Sigmoid colon (tissue), 7 donors: ENCODE measurements around the gene DTNA. TPM values are rescaled to one million over a fixed set of nuclear protein-coding genes. Genes with fewer than 3 reads are reported as not detected.
A peak's percentile ranks its signal among the peaks of the same experiment; 100 is the strongest.

ENCODE experiments used
- DNase-seq: peaks from one replicate; pipeline ENCODE4 v3.0.0-alpha.2; 2019
- H3K27ac ChIP-seq, 4 donors: fragments of 200-600 bp; sonication (generic); one replicate each; pipeline ENCODE4 v1.5.1; 2016 to 2019; ENCODE audit warnings: mild to moderate bottlenecking in 1 of 4
- H3K27me3 ChIP-seq, 3 donors: fragments of 200-600 bp; sonication (generic); one replicate each; pipeline ENCODE4 v1.5.1; 2019; ENCODE audit warnings: mild to moderate bottlenecking in 1 of 3
- H3K36me3 ChIP-seq, 4 donors: fragments of 200-600 bp; sonication (generic); one replicate each; pipeline ENCODE4 v1.5.1; 2016 to 2019
- H3K4me1 ChIP-seq, 4 donors: fragments of 200-600 bp; sonication (generic); one replicate each; pipeline ENCODE4 v1.5.1; 2017 to 2019
- H3K4me3 ChIP-seq, 4 donors: fragments of 200-600 bp; sonication (generic); one replicate each; pipeline ENCODE4 v1.5.1; 2017 to 2019; ENCODE audit warnings: mild to moderate bottlenecking in 2 of 4, moderate library complexity in 1 of 4
- H3K9me3 ChIP-seq, 4 donors: fragments of 200-600 bp in 3 of 4; sonication (generic) in 3 of 4; one replicate each; pipeline versions ENCODE4 v1.5.1 to v1.6.1; 2013 to 2019
- EP300 ChIP-seq, 4 donors: sonication (generic); formaldehyde crosslinking; IDR thresholded peaks; one replicate each; pipeline ENCODE4 v1.6.1; 2017; ENCODE audit warnings: antibody characterized with exemption in 4 of 4
- POLR2A ChIP-seq, 2 donors: fragments of 450-650 bp; IDR thresholded peaks; one replicate each; pipeline ENCODE4 v1.6.1; 2016; ENCODE audit warnings: antibody characterized with exemption in 2 of 2, mild to moderate bottlenecking in 2 of 2, moderate library complexity in 2 of 2
- POLR2AphosphoS5 ChIP-seq, 4 donors: sonication (generic); formaldehyde crosslinking; IDR thresholded peaks; one replicate each; pipeline ENCODE4 v1.6.1; 2017; ENCODE audit warnings: antibody characterized with exemption in 4 of 4
- WGBS, 2 donors: extraction: QIAGEN DNeasy Blood & Tissue Kit; methylation state at CpG; one replicate each; pipeline ENCODE4 v1.1.7; 2013; 5-methylcytosine and 5-hydroxymethylcytosine counted together
- intact Hi-C: fragments of 100-400 bp; cut with DNase I; formaldehyde crosslinking; loops from one replicate; pipeline ENCODE4 v1.15.1; 2023
- polyA plus RNA-seq, 3 donors: library from polyadenylated mRNA; stranded (reverse); fragments of 200-250 nt; gene quantifications; one replicate each; pipeline ENCODE4 v1.2.3, GENCODE V29; 2013
- total RNA-seq, 4 donors: library from RNA; depleted of rRNA; stranded (reverse); fragments of >200 nt; gene quantifications; one replicate each; pipeline ENCODE4 v1.1.0, GENCODE V29; 2016
- TF ChIP-seq, protein P1 (sequence below), 4 experiments: fragments of 450-650 bp in 3 of 4; fragments of 200-600 bp in 1 of 4; IDR thresholded peaks; one replicate each; pipeline ENCODE4 v1.5.1; 2016 to 2019; ENCODE audit warnings: antibody characterized with exemption in 4 of 4, mild to moderate bottlenecking in 3 of 4, moderate library complexity in 2 of 4
- donor health status: healthy with polysubstance abuse.
- donor health status: Bipolar disorder and iron deficiency.
- donor health status: healthy.

DTNA gene
- total and polyA plus RNA-seq, 7 donors, result 1.4 to 140 (median 71.9) TPM

- intact Hi-C loops, result no loop called here
- peaks cover 0 to 3% (median 0%) of the 10 kb centered on the region in 4 donors for H3K4me1 ChIP-seq
- 89 to 93% methylated on average over 3 of the region's 3 CpGs for WGBS, 2 donors
These were observed 154.9 kb downstream of the DTNA start for GRCh38 chr18:34864836-34865497.

DNA sequence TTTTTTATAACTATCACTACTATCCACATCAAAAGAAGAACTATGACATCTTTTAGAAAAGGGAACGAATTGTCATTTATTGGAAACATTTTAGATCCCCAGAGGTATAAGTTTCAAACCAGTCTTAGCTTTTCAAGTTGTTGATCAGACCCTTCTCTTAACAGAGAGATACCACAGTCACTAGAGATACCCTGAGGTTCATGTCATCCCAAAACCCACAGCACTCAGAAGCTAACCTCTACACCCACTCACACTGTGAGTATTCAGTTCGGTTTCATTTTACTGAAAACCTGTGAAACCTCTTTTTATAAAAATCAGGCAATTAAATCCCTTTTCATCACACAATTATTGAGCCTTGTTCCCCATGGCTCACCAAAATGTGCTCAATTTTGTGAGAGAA, 156.2 kb downstream of the DTNA start:
- Histone ChIP-seq H3K4me3 (no peak overlapping the region), H3K27ac (no peak overlapping the region), H3K4me1 (peaks cover 0 to 3% (median 0%) of the 10 kb centered on the region in 4 donors), H3K27me3 (no peaks in the 10 kb centered on the region), H3K9me3 (no peaks in the 10 kb centered on the region), H3K36me3 (peaks cover 0 to 36% (median 0%) of the 10 kb centered on the region in 4 donors)
- DNase-seq, result no peak
- TF ChIP-seq POLR2AphosphoS5 (IDR thresholded peaks at IDR 0.05) (no peak), EP300 (IDR thresholded peaks at IDR 0.05) (no peak)
- TF ChIP-seq, protein P1, sequence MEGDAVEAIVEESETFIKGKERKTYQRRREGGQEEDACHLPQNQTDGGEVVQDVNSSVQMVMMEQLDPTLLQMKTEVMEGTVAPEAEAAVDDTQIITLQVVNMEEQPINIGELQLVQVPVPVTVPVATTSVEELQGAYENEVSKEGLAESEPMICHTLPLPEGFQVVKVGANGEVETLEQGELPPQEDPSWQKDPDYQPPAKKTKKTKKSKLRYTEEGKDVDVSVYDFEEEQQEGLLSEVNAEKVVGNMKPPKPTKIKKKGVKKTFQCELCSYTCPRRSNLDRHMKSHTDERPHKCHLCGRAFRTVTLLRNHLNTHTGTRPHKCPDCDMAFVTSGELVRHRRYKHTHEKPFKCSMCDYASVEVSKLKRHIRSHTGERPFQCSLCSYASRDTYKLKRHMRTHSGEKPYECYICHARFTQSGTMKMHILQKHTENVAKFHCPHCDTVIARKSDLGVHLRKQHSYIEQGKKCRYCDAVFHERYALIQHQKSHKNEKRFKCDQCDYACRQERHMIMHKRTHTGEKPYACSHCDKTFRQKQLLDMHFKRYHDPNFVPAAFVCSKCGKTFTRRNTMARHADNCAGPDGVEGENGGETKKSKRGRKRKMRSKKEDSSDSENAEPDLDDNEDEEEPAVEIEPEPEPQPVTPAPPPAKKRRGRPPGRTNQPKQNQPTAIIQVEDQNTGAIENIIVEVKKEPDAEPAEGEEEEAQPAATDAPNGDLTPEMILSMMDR (IDR thresholded peaks at IDR 0.05), result no peak
- 74 to 86% methylated on average over 2 of the region's 2 CpGs for WGBS, 2 donors
- intact Hi-C loops, result no loop called here

More at GRCh38 chr18:34864836-34865497, 154.9 kb downstream of the DTNA start:
- peaks cover 0 to 41% (median 0%) of the 10 kb centered on the region in 4 donors for H3K36me3 ChIP-seq
- H3K4me3 ChIP-seq, result no peak overlapping the region
- TF ChIP-seq, protein P1 (IDR thresholded peaks at IDR 0.05), result no peak
- TF ChIP-seq POLR2AphosphoS5 (IDR thresholded peaks at IDR 0.05) (no peak), EP300 (IDR thresholded peaks at IDR 0.05) (no peak), POLR2A (IDR thresholded peaks at IDR 0.05) (no peak)
- no peaks in the 10 kb centered on the region for H3K9me3 ChIP-seq
- DNase-seq, result no peak
- H3K27me3 ChIP-seq, result no peaks in the 10 kb centered on the region
- no peak overlapping the region for H3K27ac ChIP-seq

GRCh38 chr18:34866739-34867138, 156.6 kb downstream of the DTNA start:
- H3K27me3 ChIP-seq, result no peaks in the 10 kb centered on the region
- intact Hi-C loops, result no loop called here
- WGBS, 2 donors, result 46 to 70% methylated on average over 4 of the region's 4 CpGs
- no peak for DNase-seq
- no peaks in the 10 kb centered on the region for H3K9me3 ChIP-seq
- peaks cover 0 to 35% (median 2%) of the 10 kb centered on the region in 4 donors for H3K36me3 ChIP-seq
- TF ChIP-seq POLR2A (IDR thresholded peaks at IDR 0.05) (no peak), POLR2AphosphoS5 (IDR thresholded peaks at IDR 0.05) (no peak), EP300 (IDR thresholded peaks at IDR 0.05) (no peak)
- TF ChIP-seq, protein P1 (IDR thresholded peaks at IDR 0.05), result peak in 1 of 4 experiments; percentile 40
- H3K4me3 ChIP-seq, result no peak overlapping the region
- H3K27ac ChIP-seq, result no peak overlapping the region
- peaks cover 0 to 3% (median 0%) of the 10 kb centered on the region in 4 donors for H3K4me1 ChIP-seq

GRCh38 chr18:34867520-34867919, 157.4 kb downstream of the DTNA start:
- 62 to 71% methylated on average over 7 of the region's 7 CpGs for WGBS, 2 donors

More at GRCh38 chr18:34867520-34867919, 157.4 kb downstream of the DTNA start:
- Histone ChIP-seq H3K9me3 (no peaks in the 10 kb centered on the region), H3K27ac (no peak overlapping the region), H3K27me3 (no peaks in the 10 kb centered on the region), H3K4me1 (peaks cover 0 to 3% (median 0%) of the 10 kb centered on the region in 4 donors), H3K36me3 (peaks cover 0 to 30% (median 4%) of the 10 kb centered on the region in 4 donors), H3K4me3 (no peak overlapping the region)
- DNase-seq, result no peak
- TF ChIP-seq POLR2AphosphoS5 (IDR thresholded peaks at IDR 0.05) (no peak), POLR2A (IDR thresholded peaks at IDR 0.05) (no peak), EP300 (IDR thresholded peaks at IDR 0.05) (no peak)
- TF ChIP-seq, protein P1 (IDR thresholded peaks at IDR 0.05), result no peak
- intact Hi-C loops, result no loop called here
